Measurements from ENCODE around the gene BBC3. TPM values are rescaled to one million over a fixed set of nuclear protein-coding genes. Genes with fewer than 3 reads are reported as not detected.

BBC3 gene
- total RNA-seq, 2 experiments from 2014 or later, result 23.2 to 26.2 TPM

DNA sequence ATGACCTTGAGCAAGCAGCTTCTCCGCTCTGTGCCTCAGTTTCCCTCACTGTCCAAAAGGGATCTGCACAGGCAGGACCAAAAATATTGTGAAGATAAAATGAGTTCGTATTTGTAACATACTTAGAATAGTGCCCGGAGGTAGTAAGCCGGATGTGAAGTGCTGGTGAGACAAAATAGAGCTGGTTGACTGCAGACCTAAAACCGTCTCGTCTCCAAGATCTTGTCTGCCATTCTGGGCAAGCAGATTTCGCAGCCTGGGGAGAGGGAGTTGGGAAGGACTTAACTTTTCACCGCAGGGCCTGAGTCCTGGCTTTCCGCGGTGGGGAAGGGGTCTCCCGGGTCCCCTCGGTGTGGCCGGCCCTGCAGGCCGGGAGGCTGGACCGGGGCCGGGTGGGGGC, 8.2 kb upstream of the BBC3 start:
- intact Hi-C loops (cut with micrococcal nuclease), result no loop called here
- TF ChIP-seq, protein P1, sequence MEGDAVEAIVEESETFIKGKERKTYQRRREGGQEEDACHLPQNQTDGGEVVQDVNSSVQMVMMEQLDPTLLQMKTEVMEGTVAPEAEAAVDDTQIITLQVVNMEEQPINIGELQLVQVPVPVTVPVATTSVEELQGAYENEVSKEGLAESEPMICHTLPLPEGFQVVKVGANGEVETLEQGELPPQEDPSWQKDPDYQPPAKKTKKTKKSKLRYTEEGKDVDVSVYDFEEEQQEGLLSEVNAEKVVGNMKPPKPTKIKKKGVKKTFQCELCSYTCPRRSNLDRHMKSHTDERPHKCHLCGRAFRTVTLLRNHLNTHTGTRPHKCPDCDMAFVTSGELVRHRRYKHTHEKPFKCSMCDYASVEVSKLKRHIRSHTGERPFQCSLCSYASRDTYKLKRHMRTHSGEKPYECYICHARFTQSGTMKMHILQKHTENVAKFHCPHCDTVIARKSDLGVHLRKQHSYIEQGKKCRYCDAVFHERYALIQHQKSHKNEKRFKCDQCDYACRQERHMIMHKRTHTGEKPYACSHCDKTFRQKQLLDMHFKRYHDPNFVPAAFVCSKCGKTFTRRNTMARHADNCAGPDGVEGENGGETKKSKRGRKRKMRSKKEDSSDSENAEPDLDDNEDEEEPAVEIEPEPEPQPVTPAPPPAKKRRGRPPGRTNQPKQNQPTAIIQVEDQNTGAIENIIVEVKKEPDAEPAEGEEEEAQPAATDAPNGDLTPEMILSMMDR (IDR thresholded peaks at IDR 0.05), result no peak
- no peak overlapping the region for H3K27ac Mint-ChIP-seq
- H3K27me3 Mint-ChIP-seq, result no peaks in the 10 kb centered on the region
- peaks cover 20% of the 10 kb centered on the region for H3K4me1 Mint-ChIP-seq (ENCODE audit: low read depth)
- peaks cover 3% of the 10 kb centered on the region for H3K36me3 Mint-ChIP-seq (ENCODE audit: low read depth)
- H3K4me3 Mint-ChIP-seq, result peak overlapping the region; percentile 40
- ChIA-PET CTCF (interaction anchor here (1.9 to 2.3 kb wide), 2 partner anchors 13 to 29 kb away, joined by 6 to 8 read pairs; no protein-coding TSS in a partner anchor), POLR2A (interaction anchor here (2.0 to 4.3 kb wide), 2 partner anchors 13 to 80 kb away, joined by 9 to 23 read pairs; no protein-coding TSS in a partner anchor)
- ATAC-seq (no peak), DNase-seq (peak; percentile 22)
- no peaks in the 10 kb centered on the region for H3K9me3 Mint-ChIP-seq

DNA sequence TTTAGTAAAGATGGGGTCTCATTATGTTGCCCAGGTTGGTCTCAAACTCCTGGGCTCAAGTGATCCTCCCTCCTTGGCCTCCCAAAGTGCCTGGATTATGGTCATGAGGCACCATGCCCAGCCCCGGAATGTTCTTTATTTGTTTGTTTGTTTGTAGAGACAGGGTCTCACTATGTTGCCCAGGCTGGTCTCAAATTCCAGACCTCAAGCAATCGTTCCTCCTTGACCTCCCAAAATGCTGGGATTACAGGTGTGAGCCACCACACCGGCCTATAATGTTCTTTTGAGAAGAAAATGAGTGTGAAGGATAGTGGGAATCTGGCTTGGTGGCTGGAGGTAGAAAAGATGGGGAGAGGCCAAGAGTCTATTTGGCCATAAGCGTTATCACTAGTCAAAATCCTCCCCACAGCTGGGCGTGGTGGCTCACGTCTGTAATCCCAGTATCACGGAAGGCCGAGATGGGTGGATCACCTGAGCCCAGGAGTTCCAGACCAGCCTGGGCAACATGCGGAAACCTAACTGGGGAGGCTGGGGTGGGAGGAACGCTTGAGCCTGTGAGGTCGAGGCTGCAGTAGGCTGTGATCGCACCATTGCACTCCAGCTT, 5.2 kb upstream of the BBC3 start:
- H3K4me3 Mint-ChIP-seq, result no peak overlapping the region
- H3K4me1 Mint-ChIP-seq (ENCODE audit: low read depth), result peaks cover 29% of the 10 kb centered on the region
- POLR2A ChIA-PET, result no interaction called here
- CTCF ChIA-PET, result interaction anchor here (0.9 to 2.4 kb wide), 2 partner anchors 10 to 26 kb away, joined by 3 to 8 read pairs; no protein-coding TSS in a partner anchor
- H3K27me3 Mint-ChIP-seq, result no peaks in the 10 kb centered on the region
- H3K27ac Mint-ChIP-seq, result no peak overlapping the region
- ATAC-seq, result no peak
- intact Hi-C loops (cut with micrococcal nuclease), result no loop called here
- no peak for DNase-seq
- no peaks in the 10 kb centered on the region for H3K9me3 Mint-ChIP-seq
- TF ChIP-seq, protein P1 (IDR thresholded peaks at IDR 0.05), result no peak
- no peaks in the 10 kb centered on the region for H3K36me3 Mint-ChIP-seq (ENCODE audit: low read depth)

DNA sequence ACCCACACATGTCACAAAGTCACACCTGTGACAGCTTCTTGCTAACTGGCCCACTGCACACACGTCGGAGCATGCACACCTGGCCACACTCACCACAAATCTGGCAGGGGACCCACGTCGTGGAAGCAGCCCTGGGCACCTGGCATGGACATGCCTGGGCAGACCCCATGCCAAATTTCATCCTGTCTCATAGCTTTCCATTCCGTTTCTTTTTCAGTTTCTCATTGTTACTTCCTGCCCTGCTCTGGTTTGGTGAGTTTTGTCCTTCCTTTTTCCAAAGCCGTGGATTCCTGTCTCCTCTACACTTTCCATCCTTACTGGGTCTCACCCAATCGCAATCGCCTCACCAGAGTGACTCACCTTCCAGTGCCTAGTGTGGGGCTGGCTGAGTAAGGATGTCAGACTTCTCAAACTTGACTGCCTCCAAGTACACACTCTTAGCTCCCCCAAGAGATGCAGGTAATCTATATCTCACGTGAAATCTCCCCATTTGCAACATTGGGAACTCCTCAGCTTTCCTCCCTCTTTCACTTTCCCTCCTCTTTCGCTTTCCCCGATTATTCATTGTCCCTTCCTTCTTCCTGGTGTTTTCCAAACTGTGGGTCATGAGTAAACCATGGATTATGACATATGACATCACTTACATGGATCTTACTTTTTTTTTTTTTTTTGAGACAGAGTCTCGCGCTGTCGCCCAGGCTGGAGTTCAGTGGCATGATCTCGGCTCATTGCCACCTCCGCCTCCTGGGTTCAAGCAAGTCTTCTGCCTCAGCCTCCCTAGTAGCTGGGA, 1.6 kb upstream of the BBC3 start:
- peak; percentile 63 for DNase-seq
- ChIA-PET CTCF (interaction anchor here (1.0 to 2.4 kb wide), 5 partner anchors 10 to 219 kb away, joined by 4 to 18 read pairs (median 7); no protein-coding TSS in a partner anchor), POLR2A (interaction anchor here (0.6 to 3.4 kb wide), 9 partner anchors 8 to 153 kb away, joined by 3 to 36 read pairs (median 3); partner anchors contain the start of genes CCDC9 and DHX34)
- Mint-ChIP-seq H3K4me3 (peak overlapping the region; percentile 65), H3K4me1 (ENCODE audit: low read depth) (peaks cover 16% of the 10 kb centered on the region), H3K27ac (peak overlapping the region; percentile 80), H3K27me3 (no peaks in the 10 kb centered on the region), H3K9me3 (no peaks in the 10 kb centered on the region), H3K36me3 (ENCODE audit: low read depth) (no peaks in the 10 kb centered on the region)
- TF ChIP-seq, protein P1 (IDR thresholded peaks at IDR 0.05), result no peak
- ATAC-seq, result no peak
- intact Hi-C loops (cut with micrococcal nuclease), result no loop called here

DNA sequence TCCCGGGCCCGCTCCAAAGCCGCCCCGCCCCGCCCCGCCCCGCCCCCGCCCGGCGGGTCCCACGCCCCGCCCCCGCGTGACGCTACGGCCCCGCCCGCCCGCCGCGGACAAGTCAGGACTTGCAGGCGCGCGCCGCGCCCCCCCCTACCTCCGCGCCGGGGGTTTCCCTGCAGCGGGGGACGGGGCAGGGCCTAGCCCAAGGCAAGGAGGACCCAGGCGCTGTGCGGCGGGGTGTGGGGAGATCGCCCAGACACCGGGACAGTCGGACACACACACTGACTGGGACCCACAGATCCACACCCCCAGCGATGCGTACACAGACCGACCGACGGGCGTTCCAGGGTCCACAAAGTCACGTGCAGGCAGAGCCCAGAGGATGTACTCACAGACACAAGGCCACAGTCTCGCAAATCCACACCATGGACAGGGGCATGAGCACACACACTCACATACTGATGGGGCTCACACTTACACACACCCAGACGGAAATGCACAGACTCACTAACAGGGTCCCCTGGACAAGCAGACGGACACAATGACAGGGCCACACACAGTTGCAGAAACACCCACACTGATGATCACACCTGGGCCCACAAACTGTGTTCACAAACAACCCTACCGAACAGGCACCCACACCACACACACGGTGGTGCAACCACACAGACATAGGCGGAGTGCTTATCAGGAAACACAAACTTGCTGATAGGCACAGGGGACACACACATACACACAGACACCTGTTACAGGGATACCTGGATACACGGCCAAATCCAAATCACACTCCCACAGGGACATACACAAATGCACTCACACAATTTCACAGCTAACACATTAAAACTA, 436 bp upstream of the BBC3 start:
- ATAC-seq (peak; percentile 59), DNase-seq (peak; percentile 93)
- peaks cover 4% of the 10 kb centered on the region for H3K36me3 Mint-ChIP-seq (ENCODE audit: low read depth)
- TF ChIP-seq, protein P1 (IDR thresholded peaks at IDR 0.05), result no peak
- POLR2A ChIA-PET, result interaction anchor here (1.0 to 3.4 kb wide), 5 partner anchors 10 to 45 kb away, joined by 3 to 36 read pairs (median 6); partner anchors contain the start of gene CCDC9
- intact Hi-C loops (cut with micrococcal nuclease), result no loop called here
- H3K4me3 Mint-ChIP-seq, result peak overlapping the region; percentile 65
- no peaks in the 10 kb centered on the region for H3K27me3 Mint-ChIP-seq
- H3K27ac Mint-ChIP-seq, result peak overlapping the region; percentile 72
- CTCF ChIA-PET, result interaction anchor here (1.0 to 2.4 kb wide), 5 partner anchors 11 to 218 kb away, joined by 4 to 18 read pairs (median 7); no protein-coding TSS in a partner anchor
- H3K9me3 Mint-ChIP-seq, result no peaks in the 10 kb centered on the region
- H3K4me1 Mint-ChIP-seq (ENCODE audit: low read depth), result peaks cover 20% of the 10 kb centered on the region

Measured in activated CD8-positive, alpha-beta T cell treated with anti-CD3 and anti-CD28 coated beads for 36 hours (primary cell).